Measurements from ENCODE around the gene OR13C5.
"Not testable (repeated sequence)": the region's sequence is repeated elsewhere in the genome, so short reads cannot be mapped to it uniquely, and the experiment has no call there.

Gene OR13C5, protein sequence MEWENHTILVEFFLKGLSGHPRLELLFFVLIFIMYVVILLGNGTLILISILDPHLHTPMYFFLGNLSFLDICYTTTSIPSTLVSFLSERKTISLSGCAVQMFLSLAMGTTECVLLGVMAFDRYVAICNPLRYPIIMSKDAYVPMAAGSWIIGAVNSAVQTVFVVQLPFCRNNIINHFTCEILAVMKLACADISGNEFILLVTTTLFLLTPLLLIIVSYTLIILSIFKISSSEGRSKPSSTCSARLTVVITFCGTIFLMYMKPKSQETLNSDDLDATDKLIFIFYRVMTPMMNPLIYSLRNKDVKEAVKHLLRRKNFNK

DNA sequence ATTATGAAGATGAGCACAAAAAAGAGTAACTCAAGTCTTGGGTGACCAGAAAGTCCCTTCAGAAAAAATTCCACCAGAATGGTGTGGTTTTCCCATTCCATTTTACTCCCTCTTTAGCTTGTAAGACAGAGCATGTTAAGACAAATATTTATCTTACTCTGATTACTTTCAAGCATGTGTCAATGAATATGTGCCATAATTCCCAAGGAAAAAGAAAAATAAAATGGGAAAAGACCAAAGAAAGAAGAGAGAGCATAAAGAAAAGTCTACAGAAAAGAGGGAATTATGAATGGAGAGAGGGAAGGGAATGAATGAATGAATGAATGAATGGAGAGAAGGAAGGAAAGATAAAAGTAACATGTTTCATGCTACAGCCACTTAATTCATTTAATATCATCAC, at the start of gene OR13C5:
TSS of gene OR13C5 (minus strand) at position 101 of the 400 bp plus-strand sequence. CDS start at position 101, 0 bp downstream.
- not testable (repeated sequence) for DNase-seq (ENCODE audit: low read depth)

GRCh38 chr9:104635456-104635855, 36.2 kb upstream of the OR13C5 start:
- no peak for DNase-seq (ENCODE audit: low read depth)

- no peak for DNase-seq (ENCODE audit: low read depth)
Observed at GRCh38 chr9:104633976-104634520, 34.8 kb upstream of the OR13C5 start.

DNA sequence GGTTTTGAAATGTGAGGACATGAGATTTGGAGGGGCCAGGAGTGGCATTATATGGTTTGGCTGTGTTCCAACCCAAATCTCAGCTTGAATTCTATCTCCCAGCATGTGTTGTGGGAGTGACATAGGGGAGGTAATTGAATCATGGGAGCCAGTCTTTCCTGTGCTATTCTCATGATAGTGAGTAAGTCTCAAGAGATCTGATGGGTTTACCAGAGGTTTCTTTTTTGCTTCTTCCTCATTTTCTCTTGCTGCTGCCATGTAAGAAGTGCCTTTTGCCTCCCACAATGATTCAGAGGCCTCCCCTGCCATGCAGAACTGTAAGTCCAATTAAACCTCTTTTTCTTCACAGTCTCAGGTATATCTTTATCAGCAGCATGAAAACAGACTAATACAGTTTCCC, 26.8 kb upstream of the OR13C5 start:
- not testable (repeated sequence) for DNase-seq (ENCODE audit: low read depth)

- no peak for DNase-seq (ENCODE audit: low read depth)
Observed at GRCh38 chr9:104618104-104618503, 18.9 kb upstream of the OR13C5 start, which contains the start of gene OR13C9. TSS of gene OR13C9 (minus strand) at chr9:104618204. CDS start at chr9:104618204, 0 bp downstream.

- no peak for DNase-seq (ENCODE audit: low read depth)
Observed at GRCh38 chr9:104617418-104617817, 18.2 kb upstream of the OR13C5 start.

DNA sequence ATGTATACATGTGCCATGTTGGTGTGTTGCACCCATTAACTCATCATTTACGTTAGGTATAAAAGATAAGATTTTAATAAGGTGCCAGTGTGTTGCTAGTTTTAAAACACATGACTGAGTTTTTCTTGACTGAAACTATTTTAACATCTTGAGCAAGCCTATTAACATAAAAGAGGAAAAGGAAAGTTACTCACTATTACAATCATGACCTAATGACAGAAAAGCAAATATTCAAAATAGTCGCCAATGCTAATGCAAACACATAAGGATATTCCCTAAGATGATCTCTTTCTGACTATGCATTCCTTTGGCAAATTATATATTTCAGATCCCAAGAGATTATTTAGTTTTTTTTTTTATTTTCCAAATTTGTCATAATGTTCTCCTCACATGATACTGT, 12.0 kb upstream of the OR13C5 start:
- DNase-seq (ENCODE audit: low read depth): no peak

DNA sequence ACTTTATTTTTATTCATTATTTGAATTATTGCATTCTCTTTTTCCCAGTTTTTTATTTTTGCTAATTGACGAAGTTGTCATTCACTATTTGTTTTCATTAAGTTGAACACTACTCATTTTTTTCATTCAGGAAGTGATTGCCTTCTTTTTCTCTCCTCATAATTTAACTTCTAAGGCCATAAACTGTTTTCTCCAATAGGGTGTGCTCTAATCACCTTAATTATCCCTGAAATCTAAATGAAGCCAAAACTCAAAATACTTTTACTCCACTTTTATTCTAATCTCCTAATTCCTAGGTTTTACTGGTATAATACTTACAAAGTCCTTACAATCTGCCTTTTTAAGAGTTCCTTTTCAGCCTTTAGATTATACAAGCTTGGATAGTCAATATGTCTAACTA, 9.1 kb upstream of the OR13C5 start:
- no peak for DNase-seq (ENCODE audit: low read depth)

- no peak for DNase-seq (ENCODE audit: low read depth)
Observed at GRCh38 chr9:104606152-104606551, 6.9 kb upstream of the OR13C5 start.

DNA sequence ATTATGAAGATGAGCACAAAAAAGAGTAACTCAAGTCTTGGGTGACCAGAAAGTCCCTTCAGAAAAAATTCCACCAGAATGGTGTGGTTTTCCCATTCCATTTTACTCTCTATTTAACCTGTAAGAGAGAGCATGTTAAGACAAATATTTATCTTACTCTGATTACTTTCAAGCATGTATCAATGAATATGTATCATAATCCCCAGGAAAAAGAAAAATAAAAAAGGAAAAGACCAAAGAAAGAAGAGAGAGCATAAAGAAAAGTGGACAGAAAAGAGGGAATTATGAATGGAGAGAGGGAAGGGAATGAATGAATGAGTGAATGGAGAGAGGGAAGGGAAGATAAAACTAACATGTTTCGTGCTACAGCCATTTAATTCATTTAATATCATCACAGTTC, 6.3 kb upstream of the OR13C5 start, which contains the start of gene OR13C2:
TSS of gene OR13C2 (minus strand) at position 101 of the 400 bp plus-strand sequence. CDS start at position 101, 0 bp downstream.
- not testable (repeated sequence) for DNase-seq (ENCODE audit: low read depth)

- no peak for DNase-seq (ENCODE audit: low read depth)
Observed at GRCh38 chr9:104604801-104605200, 5.6 kb upstream of the OR13C5 start.

DNA sequence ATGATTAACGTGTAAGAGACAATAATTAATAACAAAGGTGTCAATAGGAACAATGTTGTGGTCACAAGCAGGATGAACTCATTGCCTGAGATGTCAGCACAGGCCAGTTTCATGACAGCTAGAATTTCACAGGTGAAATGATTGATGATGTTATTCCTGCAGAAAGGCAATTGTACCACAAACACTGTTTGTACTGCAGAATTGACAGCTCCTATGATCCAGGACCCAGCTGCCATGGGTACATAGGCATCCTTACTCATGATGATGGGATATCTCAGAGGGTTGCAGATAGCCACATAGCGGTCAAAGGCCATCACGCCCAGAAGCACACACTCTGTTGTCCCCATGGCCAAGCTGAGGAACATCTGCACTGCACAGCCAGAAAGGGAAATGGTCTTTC, 464 bp downstream of the OR13C5 start:
- DNase-seq (ENCODE audit: low read depth): not testable (repeated sequence)

- DNase-seq (ENCODE audit: low read depth): peak; percentile 44
Observed at GRCh38 chr9:104589626-104590025, 9.6 kb downstream of the OR13C5 start.

DNA sequence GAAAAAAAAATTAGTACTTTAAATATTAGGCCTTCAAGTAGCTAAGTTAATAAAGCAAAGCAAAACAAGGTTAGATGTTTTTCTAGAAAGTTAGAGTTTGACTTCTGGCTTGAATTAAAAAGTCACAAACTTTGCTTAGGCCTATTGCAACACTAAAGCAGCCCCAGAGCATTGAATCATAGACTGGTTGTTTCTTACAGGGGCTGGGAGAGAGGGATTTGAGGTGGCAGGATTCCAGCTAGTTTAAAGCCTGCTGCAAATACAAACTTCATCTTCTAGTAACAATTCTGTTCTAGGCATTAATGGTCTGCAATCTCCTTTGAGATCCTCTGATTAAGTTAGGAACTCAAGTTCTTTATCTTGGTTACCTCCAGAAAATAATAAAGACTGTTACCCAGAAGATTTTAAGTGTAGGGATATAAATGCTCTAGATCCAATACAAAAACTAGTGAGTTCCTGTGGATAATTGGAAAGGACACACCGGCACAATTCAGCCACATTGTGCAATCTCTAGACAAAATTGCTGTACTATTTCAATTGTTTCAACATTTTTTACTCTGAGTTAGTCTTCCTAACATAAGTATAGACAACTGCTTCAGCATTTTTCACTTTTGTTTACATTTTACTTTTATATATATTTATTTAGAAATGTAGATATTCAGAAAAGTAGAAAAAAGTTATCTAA, 12.6 kb downstream of the OR13C5 start:
- DNase-seq (ENCODE audit: low read depth): peak; percentile 76

DNA sequence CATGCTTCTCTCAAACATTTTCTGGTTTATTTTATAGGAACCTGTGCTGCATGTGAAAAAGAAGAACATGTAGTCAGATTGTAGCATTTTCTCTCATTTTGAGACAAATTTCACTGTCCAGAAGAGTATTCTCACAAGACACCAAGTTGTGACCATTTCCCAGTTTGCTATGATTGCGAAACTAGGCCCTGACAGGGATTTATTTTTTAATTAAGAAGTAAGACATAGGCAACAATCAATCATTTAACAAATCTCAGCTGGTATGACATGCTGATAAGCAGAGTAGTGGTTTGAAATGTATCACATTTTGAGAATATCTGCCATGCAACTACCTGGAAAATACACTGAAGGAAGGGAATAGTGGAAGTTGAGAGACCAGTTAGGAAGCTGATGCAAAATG, 18.7 kb downstream of the OR13C5 start:
- no peak for DNase-seq (ENCODE audit: low read depth)

DNA sequence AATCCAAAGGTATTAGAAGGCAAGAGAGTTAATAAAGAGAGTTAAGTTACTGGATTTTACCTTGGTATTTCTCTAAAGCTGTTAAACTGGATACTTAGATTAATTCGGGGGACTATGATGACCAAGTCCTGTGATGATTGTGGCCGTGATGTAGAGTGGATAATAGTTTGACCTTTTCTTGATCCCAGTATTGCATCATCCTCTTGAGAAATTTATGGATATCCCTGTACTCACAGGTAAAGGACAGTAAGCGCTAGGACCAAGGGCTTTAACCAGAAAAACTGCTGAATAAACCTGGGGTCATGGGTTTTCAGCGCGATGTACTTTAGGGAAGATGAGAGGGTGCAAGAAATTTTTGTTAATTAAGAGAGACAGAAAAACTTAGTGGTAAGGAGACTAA, 21.9 kb downstream of the OR13C5 start:
- no peak for DNase-seq (ENCODE audit: low read depth)

DNA sequence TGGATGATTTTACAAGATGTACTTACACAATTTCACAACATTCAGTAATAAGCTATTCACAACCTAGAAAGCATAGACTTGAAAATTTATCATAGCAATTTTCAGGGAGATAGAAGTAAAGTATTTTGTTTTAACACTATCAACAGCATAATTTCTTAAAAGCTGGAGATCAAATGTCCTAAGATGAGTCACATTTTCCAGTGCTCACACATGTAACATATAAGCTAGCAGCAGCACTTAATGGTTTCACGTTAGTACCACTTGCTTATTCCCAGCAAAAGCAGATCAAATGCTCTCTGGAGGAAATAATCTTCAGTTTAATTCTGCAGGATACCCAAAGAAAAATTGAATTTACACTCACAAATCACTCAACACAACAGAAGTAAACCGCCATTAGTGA, 23.8 kb downstream of the OR13C5 start:
- DNase-seq (ENCODE audit: low read depth): peak; percentile 51

DNA sequence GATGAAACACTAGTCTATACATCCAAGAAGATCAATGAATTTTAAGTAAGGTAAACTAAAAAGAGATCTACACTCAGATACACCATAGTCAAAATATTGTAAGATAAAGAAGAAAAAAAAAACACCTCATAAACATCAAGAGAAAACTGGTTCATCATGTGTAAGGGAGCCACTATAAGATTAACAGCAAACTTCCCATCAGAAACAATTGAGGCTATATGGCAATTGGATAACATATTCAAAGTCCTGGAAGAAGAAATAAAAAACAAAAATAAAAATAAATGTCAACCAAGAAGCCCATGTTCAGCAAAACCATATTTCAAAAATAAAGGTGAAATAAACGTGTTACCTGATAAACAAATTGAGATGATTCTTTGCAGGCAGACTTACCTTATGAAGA, 26.6 kb downstream of the OR13C5 start:
- no peak for DNase-seq (ENCODE audit: low read depth)

DNA sequence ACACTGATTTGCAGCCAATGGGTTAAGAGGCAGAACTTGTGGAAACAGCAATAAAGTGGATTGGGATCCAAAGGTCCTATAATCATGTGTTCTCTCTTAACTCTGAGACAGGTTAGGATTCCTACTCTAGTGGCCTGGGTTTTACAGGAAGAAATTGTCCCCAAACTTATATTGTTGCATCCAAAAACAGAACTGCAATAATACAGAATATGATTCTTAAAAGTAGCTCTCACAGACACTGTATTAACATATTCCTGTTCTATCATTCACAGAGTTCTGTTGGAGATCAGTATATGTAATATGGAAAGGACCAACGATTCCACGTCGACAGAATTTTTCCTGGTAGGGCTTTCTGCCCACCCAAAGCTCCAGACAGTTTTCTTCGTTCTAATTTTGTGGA, 30.3 kb downstream of the OR13C5 start, which contains the start of gene OR13C8:
TSS of gene OR13C8 (plus strand) at position 301 of the 400 bp plus-strand sequence. CDS start at position 301, 0 bp downstream.
- no peak for DNase-seq (ENCODE audit: low read depth)

DNA sequence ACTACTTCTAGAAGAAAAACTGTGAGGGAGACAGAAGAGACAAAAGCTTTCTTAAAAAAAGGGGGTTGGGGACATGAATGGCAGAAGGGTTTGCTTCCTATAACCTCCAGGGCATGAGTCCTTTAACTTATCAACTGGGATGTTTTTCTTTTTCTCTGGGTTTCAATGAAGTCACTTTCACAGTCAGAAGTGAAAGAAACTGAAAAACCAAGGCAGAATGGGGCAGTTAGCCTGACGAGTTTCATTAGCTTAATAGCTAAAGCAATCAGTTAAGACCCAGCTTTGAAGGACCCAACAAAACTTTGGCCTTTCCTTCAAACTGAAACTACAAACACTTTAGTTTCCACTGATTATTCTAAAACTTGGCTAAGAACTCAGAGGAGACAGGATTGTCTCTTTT, 34.9 kb downstream of the OR13C5 start:
- no peak for DNase-seq (ENCODE audit: low read depth)

GRCh38 chr9:104556830-104557634, 42.2 kb downstream of the OR13C5 start:
- no peak for DNase-seq (ENCODE audit: low read depth)

DNA sequence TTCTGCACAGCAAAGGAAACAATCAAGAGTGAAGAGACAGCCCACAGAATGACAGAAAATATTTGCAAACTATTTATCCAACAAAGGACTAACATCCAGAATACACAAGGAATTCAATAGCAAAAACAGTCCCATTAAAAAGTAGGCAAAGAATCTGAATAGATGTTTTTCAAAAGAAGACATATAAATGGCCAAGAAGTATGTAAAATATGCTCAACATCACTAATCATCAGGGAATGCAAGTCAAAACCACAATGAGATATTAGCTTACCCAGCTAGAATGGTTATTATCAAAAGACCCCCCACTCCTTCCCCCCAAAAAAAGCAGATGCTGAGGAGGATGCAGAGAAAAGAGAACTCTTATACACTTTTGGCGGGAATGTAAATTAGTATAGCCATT, 43.7 kb downstream of the OR13C5 start:
- no peak for DNase-seq (ENCODE audit: low read depth)

Data from fibroblast of gingiva (primary cell).